A549 (cell line): ENCODE results near the gene CREB3L1.

Experiments
- POLR2A ChIP-seq: IDR thresholded peaks from 2 replicates; pipeline ENCODE4 v1.6.1; 2012; ENCODE audit warnings: mild to moderate bottlenecking, low read length
- TF ChIP-seq, protein P1 (sequence below): fragments of >200 bp; sonication (Bioruptor Twin); formaldehyde crosslinking; IDR thresholded peaks from 3 replicates; pipeline ENCODE4 v1.5.1; 2016

DNA sequence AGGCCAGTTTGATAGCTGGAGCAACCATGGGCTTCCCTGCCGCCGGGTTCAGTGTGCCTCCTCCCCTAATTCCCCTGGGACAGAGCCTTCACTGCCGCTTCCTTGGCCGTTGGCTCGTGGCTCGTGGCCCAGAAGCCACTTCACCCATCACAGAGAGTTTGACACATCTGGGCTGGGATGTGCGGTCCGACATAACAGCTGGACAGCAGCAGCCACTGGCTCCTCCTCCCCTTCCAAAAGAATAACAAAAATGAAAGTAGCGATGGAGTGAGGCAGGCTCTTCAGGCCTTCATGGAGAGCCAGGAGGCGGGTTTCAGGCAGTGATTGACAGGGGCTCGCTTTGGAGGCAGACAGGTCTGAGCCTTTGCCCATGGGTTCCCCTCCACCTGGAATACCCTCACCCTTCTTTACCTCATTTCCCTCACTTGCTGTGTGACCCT is 8.2 kb downstream of the CREB3L1 start:
- TF ChIP-seq, protein P1, sequence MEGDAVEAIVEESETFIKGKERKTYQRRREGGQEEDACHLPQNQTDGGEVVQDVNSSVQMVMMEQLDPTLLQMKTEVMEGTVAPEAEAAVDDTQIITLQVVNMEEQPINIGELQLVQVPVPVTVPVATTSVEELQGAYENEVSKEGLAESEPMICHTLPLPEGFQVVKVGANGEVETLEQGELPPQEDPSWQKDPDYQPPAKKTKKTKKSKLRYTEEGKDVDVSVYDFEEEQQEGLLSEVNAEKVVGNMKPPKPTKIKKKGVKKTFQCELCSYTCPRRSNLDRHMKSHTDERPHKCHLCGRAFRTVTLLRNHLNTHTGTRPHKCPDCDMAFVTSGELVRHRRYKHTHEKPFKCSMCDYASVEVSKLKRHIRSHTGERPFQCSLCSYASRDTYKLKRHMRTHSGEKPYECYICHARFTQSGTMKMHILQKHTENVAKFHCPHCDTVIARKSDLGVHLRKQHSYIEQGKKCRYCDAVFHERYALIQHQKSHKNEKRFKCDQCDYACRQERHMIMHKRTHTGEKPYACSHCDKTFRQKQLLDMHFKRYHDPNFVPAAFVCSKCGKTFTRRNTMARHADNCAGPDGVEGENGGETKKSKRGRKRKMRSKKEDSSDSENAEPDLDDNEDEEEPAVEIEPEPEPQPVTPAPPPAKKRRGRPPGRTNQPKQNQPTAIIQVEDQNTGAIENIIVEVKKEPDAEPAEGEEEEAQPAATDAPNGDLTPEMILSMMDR = no peak
- no peak for TF ChIP-seq POLR2A
